Keratinocyte (primary cell): ENCODE measurements around the gene CMSS1. TPM values are rescaled to one million over a fixed set of nuclear protein-coding genes. Genes with fewer than 3 reads are reported as not detected.

Experiments used
- DNase-seq: peaks from one replicate; pipeline ENCODE4 v3.0.0-alpha.2; 2011; ENCODE audit warnings: low read depth, missing footprints, low spot score
- FAIRE-seq: peaks from 2 replicates; lab custom pipeline; 2011; peaks lifted over from hg19 to GRCh38; lab: Jason Lieb, UNC
- H2AFZ ChIP-seq: 2 replicates; pipeline ENCODE4 v1.6.0; 2012; ENCODE audit warnings: low read length, control low read depth, inconsistent platforms; ENCODE audit not compliant: control insufficient read depth
- H3K27ac ChIP-seq: 2 replicates; pipeline ENCODE4 v1.5.1; 2011; ENCODE audit warnings: low read length; ENCODE audit not compliant: control insufficient read depth, insufficient read depth
- H3K27me3 ChIP-seq: 3 replicates; pipeline ENCODE4 v1.6.0; 2011; ENCODE audit warnings: low read length; ENCODE audit not compliant: control insufficient read depth, insufficient read depth; ENCODE audit errors: extremely low read depth
- H3K36me3 ChIP-seq, 2 experiments: 2 replicates in 1 of 2; 3 replicates in 1 of 2; pipeline ENCODE4 v1.5.1; 2011; ENCODE audit warnings: low read length in 2 of 2, mild to moderate bottlenecking in 1 of 2; ENCODE audit not compliant: control insufficient read depth in 2 of 2, insufficient read depth in 2 of 2; ENCODE audit errors: extremely low read depth in 1 of 2
- H3K4me1 ChIP-seq: 3 replicates; pipeline ENCODE4 v1.5.1; 2011; ENCODE audit warnings: low read length; ENCODE audit not compliant: control insufficient read depth, insufficient read depth; ENCODE audit errors: extremely low read depth
- H3K4me2 ChIP-seq: 3 replicates; pipeline ENCODE4 v1.6.0; 2011; ENCODE audit warnings: low read depth, low read length; ENCODE audit not compliant: control insufficient read depth, insufficient read depth; ENCODE audit errors: extremely low read depth
- H3K4me3 ChIP-seq, 3 experiments: fragments of 200-600 bp in 1 of 3; sonication (generic) in 1 of 3; 2 replicates in 2 of 3; 3 replicates in 1 of 3; pipeline ENCODE4 v1.5.1; 2011 to 2016; ENCODE audit warnings: low read length in 3 of 3, mild to moderate bottlenecking in 3 of 3, control low read depth in 2 of 3, inconsistent platforms in 1 of 3, low read depth in 1 of 3, mixed read lengths in 1 of 3, mixed run types in 1 of 3, moderate library complexity in 1 of 3; ENCODE audit not compliant: control insufficient read depth in 2 of 3, insufficient read depth in 2 of 3; ENCODE audit errors: extremely low read depth in 1 of 3
- H3K79me2 ChIP-seq: 2 replicates; pipeline ENCODE4 v1.6.0; 2012; ENCODE audit warnings: low read length; ENCODE audit not compliant: control insufficient read depth, insufficient read depth
- H3K9ac ChIP-seq: 3 replicates; pipeline ENCODE4 v1.6.0; 2011; ENCODE audit warnings: low read length; ENCODE audit not compliant: control insufficient read depth, insufficient read depth; ENCODE audit errors: extremely low read depth
- H3K9me1 ChIP-seq: 3 replicates; pipeline ENCODE4 v1.6.0; 2011; ENCODE audit warnings: low read length; ENCODE audit not compliant: control insufficient read depth, insufficient read depth; ENCODE audit errors: extremely low read depth
- H3K9me3 ChIP-seq: 2 replicates; pipeline ENCODE4 v1.5.1; 2012; ENCODE audit warnings: low read depth, low read length; ENCODE audit not compliant: control insufficient read depth
- H4K20me1 ChIP-seq: 3 replicates; pipeline ENCODE4 v1.6.0; 2011; ENCODE audit warnings: low read length; ENCODE audit not compliant: control insufficient read depth, insufficient read depth; ENCODE audit errors: extremely low read depth
- EZH2 ChIP-seq: IDR thresholded peaks from one replicate; pipeline ENCODE4 v1.6.1; 2012; ENCODE audit warnings: inconsistent platforms, mild to moderate bottlenecking, low read length, moderate library complexity
- dilution Hi-C: fragments of 300-500 bp; cut with MboI; formaldehyde crosslinking; loops from one replicate; pipeline ENCODE4 v1.7.0; 2020; ENCODE audit warnings: low sequenced_read_pairs; ENCODE audit not compliant: extremely low pct_ligation_motif_present
- polyA plus RNA-seq, 5 experiments: library from polyadenylated mRNA; depleted of rRNA in 3 of 5; stranded (reverse) in 3 of 5; stranded (forward) in 1 of 5; unstranded in 1 of 5; fragments of >200 nt; gene quantifications; 1 replicate in 1 of 5; 2 replicates in 3 of 5; 3 replicates in 1 of 5; pipeline versions ENCODE4 v1.2.1 to v1.2.3, GENCODE V29; 2011 to 2012; ENCODE audit warnings: missing spikeins in 2 of 5, low read depth in 1 of 5, low replicate concordance in 1 of 5
- TF ChIP-seq, protein P1 (sequence below), 3 experiments: IDR thresholded peaks in 1 of 3; conservative IDR thresholded peaks in 1 of 3; optimal IDR thresholded peaks in 1 of 3; 2 replicates in 2 of 3; 3 replicates in 1 of 3; pipeline versions ENCODE3 to v1.5.1; 2011; ENCODE audit warnings: low read length in 3 of 3, mild to moderate bottlenecking in 3 of 3, moderate library complexity in 2 of 3, control low read depth in 1 of 3, inconsistent platforms in 1 of 3; ENCODE audit not compliant: insufficient read depth in 2 of 3; ENCODE audit errors: extremely low read depth in 1 of 3

The CMSS1 gene
- polyA plus RNA-seq, 1 donor (not counting 4 experiments of a cell fraction or from before 2014, with no cell fraction given): 37.2 TPM

- H4K20me1 ChIP-seq: no peaks in the 10 kb centered on the region
- H3K36me3 ChIP-seq: no peaks in the 10 kb centered on the region
- H3K9me1 ChIP-seq: no peaks in the 10 kb centered on the region
- dilution Hi-C loops: no loop called here
- no peaks in the 10 kb centered on the region for H3K79me2 ChIP-seq
- H3K4me3 ChIP-seq: no peak overlapping the region
- H3K27me3 ChIP-seq: no peaks in the 10 kb centered on the region
- H3K9ac ChIP-seq: no peak overlapping the region
- no peak for TF ChIP-seq EZH2
- TF ChIP-seq, protein P1, sequence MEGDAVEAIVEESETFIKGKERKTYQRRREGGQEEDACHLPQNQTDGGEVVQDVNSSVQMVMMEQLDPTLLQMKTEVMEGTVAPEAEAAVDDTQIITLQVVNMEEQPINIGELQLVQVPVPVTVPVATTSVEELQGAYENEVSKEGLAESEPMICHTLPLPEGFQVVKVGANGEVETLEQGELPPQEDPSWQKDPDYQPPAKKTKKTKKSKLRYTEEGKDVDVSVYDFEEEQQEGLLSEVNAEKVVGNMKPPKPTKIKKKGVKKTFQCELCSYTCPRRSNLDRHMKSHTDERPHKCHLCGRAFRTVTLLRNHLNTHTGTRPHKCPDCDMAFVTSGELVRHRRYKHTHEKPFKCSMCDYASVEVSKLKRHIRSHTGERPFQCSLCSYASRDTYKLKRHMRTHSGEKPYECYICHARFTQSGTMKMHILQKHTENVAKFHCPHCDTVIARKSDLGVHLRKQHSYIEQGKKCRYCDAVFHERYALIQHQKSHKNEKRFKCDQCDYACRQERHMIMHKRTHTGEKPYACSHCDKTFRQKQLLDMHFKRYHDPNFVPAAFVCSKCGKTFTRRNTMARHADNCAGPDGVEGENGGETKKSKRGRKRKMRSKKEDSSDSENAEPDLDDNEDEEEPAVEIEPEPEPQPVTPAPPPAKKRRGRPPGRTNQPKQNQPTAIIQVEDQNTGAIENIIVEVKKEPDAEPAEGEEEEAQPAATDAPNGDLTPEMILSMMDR (optimal IDR thresholded peaks at IDR 0.05 in 1 of 3, IDR thresholded peaks at IDR 0.05 in 1 of 3, conservative IDR thresholded peaks at IDR 0.05 in 1 of 3; ENCODE audit: extremely low read depth in 1 of 3, insufficient read depth in 2 of 3, low read length in 3 of 3): no peak
- DNase-seq: no peak
- H2AFZ ChIP-seq: no peak overlapping the region
- no peak overlapping the region for H3K27ac ChIP-seq
- no peak for FAIRE-seq
- H3K9me3 ChIP-seq: no peaks in the 10 kb centered on the region
- no peak overlapping the region for H3K4me2 ChIP-seq
- H3K4me1 ChIP-seq: no peaks in the 10 kb centered on the region
Measured at GRCh38 chr3:100128565-100128964, 310.9 kb downstream of the CMSS1 start.

DNA sequence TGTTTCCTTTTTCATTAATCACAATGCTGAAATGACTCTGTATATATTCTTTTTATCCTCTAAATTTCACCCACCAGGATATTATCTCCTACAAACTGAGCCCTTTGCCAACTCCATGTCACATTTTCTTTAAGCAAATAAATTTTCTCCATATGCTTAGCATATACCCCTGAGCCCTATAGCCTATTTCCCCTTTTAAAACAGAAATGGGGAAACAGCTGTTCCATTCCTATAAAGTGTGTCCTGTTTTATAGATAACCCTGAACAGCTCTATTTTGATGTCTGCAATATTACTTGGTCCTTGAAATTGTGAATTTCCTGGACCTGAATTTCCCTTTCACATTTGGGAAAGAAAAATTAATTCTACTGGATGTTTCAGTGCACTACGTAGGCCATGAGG, 312.3 kb downstream of the CMSS1 start:
- Histone ChIP-seq H3K4me3 (no peak overlapping the region), H3K36me3 (no peaks in the 10 kb centered on the region), H4K20me1 (no peaks in the 10 kb centered on the region), H3K9ac (no peak overlapping the region), H3K9me3 (no peaks in the 10 kb centered on the region), H3K9me1 (no peaks in the 10 kb centered on the region), H3K79me2 (no peaks in the 10 kb centered on the region), H2AFZ (no peak overlapping the region), H3K4me2 (no peak overlapping the region), H3K4me1 (no peaks in the 10 kb centered on the region), H3K27me3 (no peaks in the 10 kb centered on the region), H3K27ac (no peak overlapping the region)
- FAIRE-seq: no peak
- TF ChIP-seq, protein P1 (optimal IDR thresholded peaks at IDR 0.05 in 1 of 3, IDR thresholded peaks at IDR 0.05 in 1 of 3, conservative IDR thresholded peaks at IDR 0.05 in 1 of 3; ENCODE audit: extremely low read depth in 1 of 3, insufficient read depth in 2 of 3, low read length in 3 of 3): no peak
- no peak for TF ChIP-seq EZH2
- dilution Hi-C loops: no loop called here
- DNase-seq: no peak
